Right lobe of liver (tissue), 6 donors: ENCODE data around the gene ARIH2. TPM values are rescaled to one million over a fixed set of nuclear protein-coding genes. Genes with fewer than 3 reads are reported as not detected.

Experiments used
- ATAC-seq, 4 donors: fragments of 200-7000 bp; cut with Tn5 transposase; one replicate each; pipeline ENCODE4 v1.9.1; 2020; ENCODE audit warnings: mild to moderate bottlenecking in 4 of 4, moderate library complexity in 4 of 4
- DNase-seq, 3 donors: peaks; one replicate each; pipeline ENCODE4 v3.0.0-alpha.2; 2020
- H3K27ac ChIP-seq, 3 donors: fragments of 200-600 bp; one replicate each; pipeline ENCODE4 v1.8.0; 2022
- H3K27me3 ChIP-seq, 2 donors: fragments of 200-600 bp; one replicate each; pipeline ENCODE4 v1.8.0; 2022
- H3K36me3 ChIP-seq, 4 donors: fragments of 200-600 bp; sonication (generic) in 1 of 4; one replicate each; pipeline versions ENCODE4 v1.5.1 to v1.8.0; 2017 to 2022; ENCODE audit warnings: control low read depth in 1 of 4
- H3K4me1 ChIP-seq, 4 donors: fragments of 200-600 bp; sonication (generic) in 1 of 4; one replicate each; pipeline versions ENCODE4 v1.5.1 to v1.8.0; 2017 to 2022; ENCODE audit warnings: control low read depth in 1 of 4
- H3K4me3 ChIP-seq, 3 donors: fragments of 200-600 bp; one replicate each; pipeline ENCODE4 v1.8.0; 2022
- H3K9me3 ChIP-seq, 4 donors: fragments of 200-600 bp; sonication (generic) in 1 of 4; one replicate each; pipeline versions ENCODE4 v1.5.1 to v1.8.0; 2017 to 2022; ENCODE audit warnings: control low read depth in 1 of 4
- CTCF ChIP-seq, 4 donors: fragments of 200-600 bp in 3 of 4; fragments of 450-650 bp in 1 of 4; IDR thresholded peaks; one replicate each; pipeline versions ENCODE4 v1.5.1 to v1.8.0; 2016 to 2022; ENCODE audit warnings: antibody characterized with exemption in 4 of 4, mild to moderate bottlenecking in 2 of 4
- POLR2A ChIP-seq: fragments of 450-650 bp; IDR thresholded peaks from one replicate; pipeline ENCODE4 v1.6.1; 2017; ENCODE audit warnings: antibody characterized with exemption, mild to moderate bottlenecking
- WGBS: methylation state at CpG from one replicate; pipeline ENCODE4 v1.1.6; 2018; ENCODE audit warnings: low coverage, low lambda C conversion rate; ENCODE audit not compliant: insufficient coverage; ENCODE audit errors: missing lambda C conversion rate; 5-methylcytosine and 5-hydroxymethylcytosine counted together
- intact Hi-C, 2 donors: fragments of 100-400 bp; cut with DNase I; formaldehyde crosslinking; loops; one replicate each; pipeline versions ENCODE4 v1.11.2 to v1.14.1; 2022
- total RNA-seq, 6 experiments: library from RNA; depleted of rRNA in 2 of 6; stranded (reverse); fragments of >200 nt in 2 of 6; fragmentation: NEBNext Ultra II Directional in 3 of 6; extraction: Animal tissue kit (Norgen Biotek cat#: 25700) in 3 of 6; gene quantifications; one replicate each; pipeline versions ENCODE4 v1.1.0 to v1.2.4, GENCODE V29; 2016 to 2023
- donor health status: DM: no; HTN: yes; CAD: no.
- donor health status: DM: no; HTN: no; CAD: no.
- donor health status: DM: no; HTN: no; CAD: no.
- donor health status: DM: no; HTN: yes; CAD: no.
- donor health status: DM: no; HTN: yes; CAD: no.

ARIH2 gene
- total RNA-seq, 6 experiments from 2014 or later: 34.4 to 44.9 (median 38.2) TPM

DNA sequence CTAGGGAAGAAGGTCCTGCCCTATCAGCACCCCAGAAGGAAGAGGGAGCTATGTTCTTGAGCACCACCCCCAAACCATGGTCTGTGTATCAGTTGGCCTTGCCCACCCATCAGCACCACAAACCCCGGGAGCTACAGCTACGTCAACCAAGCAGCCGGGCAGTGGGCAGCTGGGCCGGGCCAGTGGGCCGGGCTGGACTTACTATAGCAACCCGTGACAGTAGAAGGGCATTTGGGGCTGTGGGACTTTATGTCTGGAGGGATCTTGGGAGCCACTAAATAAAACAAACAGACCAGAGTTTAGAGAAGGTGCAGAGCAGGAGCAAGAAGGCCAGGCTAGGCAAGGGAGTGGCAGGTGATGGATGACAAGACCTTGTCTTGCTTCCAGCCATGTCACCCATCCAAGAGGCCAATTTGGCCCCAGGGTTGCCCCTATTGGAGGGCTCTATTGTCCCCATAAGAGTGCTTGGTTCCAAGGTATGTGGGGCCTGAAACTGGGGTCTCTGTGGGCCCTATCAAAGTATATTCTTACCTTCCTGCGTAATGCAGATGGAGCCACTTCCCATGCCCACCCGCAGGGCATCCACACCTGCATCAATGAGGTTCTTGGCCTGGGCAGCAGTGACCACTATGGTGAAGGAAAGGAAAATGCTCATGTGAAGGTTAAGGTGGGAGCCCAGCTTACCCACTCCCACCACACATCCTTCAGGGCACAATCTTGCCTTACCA is 107.3 kb downstream of the ARIH2 start:
- no peaks in the 10 kb centered on the region for H3K27me3 ChIP-seq
- H3K27ac ChIP-seq: no peak overlapping the region
- peaks cover 0 to 17% (median 8%) of the 10 kb centered on the region in 4 donors for H3K4me1 ChIP-seq
- 95% methylated on average over 6 of the region's 8 CpGs for WGBS
- peaks cover 0 to 39% (median 14%) of the 10 kb centered on the region in 4 donors for H3K36me3 ChIP-seq
- no peaks in the 10 kb centered on the region for H3K9me3 ChIP-seq
- H3K4me3 ChIP-seq: no peak overlapping the region
- no peak for DNase-seq
- ATAC-seq: no peak
- intact Hi-C loops: no loop called here
- no peak for TF ChIP-seq POLR2A
- no peak for TF ChIP-seq CTCF (IDR thresholded peaks at IDR 0.05)

DNA sequence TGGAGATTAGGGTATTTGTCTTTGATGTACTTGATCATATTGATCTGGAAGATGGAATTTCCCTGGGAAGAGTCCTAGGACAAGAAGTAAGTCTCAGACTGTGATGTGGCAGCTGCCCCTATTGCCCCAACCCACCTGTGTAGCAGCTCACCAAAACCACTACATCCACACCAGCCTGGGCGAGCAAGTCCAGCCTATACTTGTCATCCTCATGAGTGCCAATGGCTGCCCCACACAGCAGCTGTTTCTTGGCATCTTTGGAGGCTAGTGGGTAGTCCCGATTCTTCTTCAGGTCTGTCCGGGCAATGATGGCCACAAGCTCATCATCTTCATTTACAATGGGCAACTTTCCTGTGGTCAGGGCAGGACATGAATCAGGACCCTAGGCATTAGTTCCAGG is 107.9 kb downstream of the ARIH2 start:
- intact Hi-C loops: no loop called here
- peaks cover 0 to 44% (median 14%) of the 10 kb centered on the region in 4 donors for H3K36me3 ChIP-seq

GRCh38 chr3:49027634-49028033 is 109.0 kb downstream of the ARIH2 start:
- Histone ChIP-seq H3K4me3 (no peak overlapping the region), H3K4me1 (peaks cover 0 to 17% (median 7%) of the 10 kb centered on the region in 4 donors), H3K9me3 (no peaks in the 10 kb centered on the region), H3K27ac (no peak overlapping the region), H3K36me3 (peaks cover 0 to 55% (median 18%) of the 10 kb centered on the region in 4 donors), H3K27me3 (no peaks in the 10 kb centered on the region)
- TF ChIP-seq POLR2A: no peak
- TF ChIP-seq CTCF (IDR thresholded peaks at IDR 0.05): no peak
- DNase-seq: peak in 1 of 3 donors; percentile 14
- no peak for ATAC-seq
- 97% methylated on average over 6 of the region's 9 CpGs for WGBS
- intact Hi-C loops: no loop called here

More for the DNA sequence above, 107.9 kb downstream of the ARIH2 start:
- ATAC-seq (no peak), DNase-seq (no peak)
- Histone ChIP-seq H3K27ac (no peak overlapping the region), H3K4me1 (peaks cover 0 to 17% (median 8%) of the 10 kb centered on the region in 4 donors), H3K27me3 (no peaks in the 10 kb centered on the region), H3K9me3 (no peaks in the 10 kb centered on the region), H3K4me3 (no peak overlapping the region)
- 100% methylated on average over 2 of the region's 3 CpGs for WGBS
- TF ChIP-seq CTCF (IDR thresholded peaks at IDR 0.05): no peak
- no peak for TF ChIP-seq POLR2A

- no peaks in the 10 kb centered on the region for H3K9me3 ChIP-seq
- intact Hi-C loops: no loop called here
- H3K27me3 ChIP-seq: no peaks in the 10 kb centered on the region
- H3K4me1 ChIP-seq: peaks cover 0 to 10% (median 4%) of the 10 kb centered on the region in 4 donors
- H3K4me3 ChIP-seq: peak overlapping the region in 2 of 3 donors; percentile 60 to 74
- DNase-seq (peak in 1 of 3 donors; percentile 7), ATAC-seq (no peak)
- H3K36me3 ChIP-seq: peaks cover 0 to 60% (median 21%) of the 10 kb centered on the region in 4 donors
- no peak for TF ChIP-seq POLR2A
- TF ChIP-seq CTCF (IDR thresholded peaks at IDR 0.05): no peak
- peak overlapping the region in 1 of 3 donors; percentile 82 for H3K27ac ChIP-seq
- 86% methylated on average over 3 of the region's 4 CpGs for WGBS
Measured at GRCh38 chr3:49028298-49028672, 109.6 kb downstream of the ARIH2 start.
